Measurements from ENCODE around the gene KCNB1.

The KCNB1 gene

GRCh38 chr20:49344140-49344539, 138.3 kb downstream of the KCNB1 start:
- H3K27me3 Mint-ChIP-seq = peaks cover 46% of the 10 kb centered on the region
- H3K27ac Mint-ChIP-seq = no peak overlapping the region
- H3K9me3 Mint-ChIP-seq = no peaks in the 10 kb centered on the region
- no peak overlapping the region for H3K4me3 Mint-ChIP-seq
- no peak for ATAC-seq
- no peaks in the 10 kb centered on the region for H3K36me3 Mint-ChIP-seq
- H3K4me1 Mint-ChIP-seq = peaks cover 16% of the 10 kb centered on the region

GRCh38 chr20:49343246-49343645, 139.2 kb downstream of the KCNB1 start:
- Mint-ChIP-seq H3K4me3 (no peak overlapping the region), H3K9me3 (no peaks in the 10 kb centered on the region), H3K27ac (no peak overlapping the region), H3K36me3 (no peaks in the 10 kb centered on the region), H3K4me1 (peaks cover 14% of the 10 kb centered on the region), H3K27me3 (peaks cover 37% of the 10 kb centered on the region)
- no peak for ATAC-seq

- ATAC-seq = no peak
- no peak overlapping the region for H3K4me3 Mint-ChIP-seq
- H3K36me3 Mint-ChIP-seq = no peaks in the 10 kb centered on the region
- H3K27me3 Mint-ChIP-seq = peaks cover 51% of the 10 kb centered on the region
- no peak overlapping the region for H3K27ac Mint-ChIP-seq
- no peaks in the 10 kb centered on the region for H3K9me3 Mint-ChIP-seq
- H3K4me1 Mint-ChIP-seq = peaks cover 6% of the 10 kb centered on the region
Measured at GRCh38 chr20:49340161-49340966, 142.1 kb downstream of the KCNB1 start.

GRCh38 chr20:49339123-49339522, 143.3 kb downstream of the KCNB1 start:
- peaks cover 6% of the 10 kb centered on the region for H3K4me1 Mint-ChIP-seq
- no peak overlapping the region for H3K27ac Mint-ChIP-seq
- no peaks in the 10 kb centered on the region for H3K9me3 Mint-ChIP-seq
- H3K36me3 Mint-ChIP-seq = no peaks in the 10 kb centered on the region
- H3K27me3 Mint-ChIP-seq = peaks cover 48% of the 10 kb centered on the region
- no peak overlapping the region for H3K4me3 Mint-ChIP-seq
- no peak for ATAC-seq

- Mint-ChIP-seq H3K9me3 (no peaks in the 10 kb centered on the region), H3K27ac (no peak overlapping the region), H3K36me3 (no peaks in the 10 kb centered on the region), H3K4me1 (peaks cover 6% of the 10 kb centered on the region), H3K4me3 (no peak overlapping the region), H3K27me3 (peaks cover 47% of the 10 kb centered on the region)
- no peak for ATAC-seq
Measured at GRCh38 chr20:49338061-49338460, 144.4 kb downstream of the KCNB1 start.

GRCh38 chr20:49337357-49337756, 145.1 kb downstream of the KCNB1 start:
- Mint-ChIP-seq H3K27ac (no peak overlapping the region), H3K36me3 (no peaks in the 10 kb centered on the region), H3K9me3 (no peaks in the 10 kb centered on the region)

GRCh38 chr20:49336786-49337185, 145.7 kb downstream of the KCNB1 start:
- peaks cover 53% of the 10 kb centered on the region for H3K27me3 Mint-ChIP-seq
- H3K9me3 Mint-ChIP-seq = no peaks in the 10 kb centered on the region
- peaks cover 6% of the 10 kb centered on the region for H3K4me1 Mint-ChIP-seq
- no peak overlapping the region for H3K4me3 Mint-ChIP-seq
- no peak overlapping the region for H3K27ac Mint-ChIP-seq
- no peaks in the 10 kb centered on the region for H3K36me3 Mint-ChIP-seq
- ATAC-seq = no peak

More at GRCh38 chr20:49337357-49337756, 145.1 kb downstream of the KCNB1 start:
- no peak for ATAC-seq
- H3K4me3 Mint-ChIP-seq = no peak overlapping the region
- H3K4me1 Mint-ChIP-seq = peaks cover 6% of the 10 kb centered on the region
- H3K27me3 Mint-ChIP-seq = peaks cover 50% of the 10 kb centered on the region

- Mint-ChIP-seq H3K9me3 (no peaks in the 10 kb centered on the region), H3K27me3 (peaks cover 56% of the 10 kb centered on the region), H3K4me1 (no peaks in the 10 kb centered on the region), H3K27ac (no peak overlapping the region), H3K4me3 (no peak overlapping the region), H3K36me3 (no peaks in the 10 kb centered on the region)
- no peak for ATAC-seq
Measured at GRCh38 chr20:49335476-49335875, 147.0 kb downstream of the KCNB1 start.

- peaks cover 31% of the 10 kb centered on the region for H3K27me3 Mint-ChIP-seq
- no peaks in the 10 kb centered on the region for H3K9me3 Mint-ChIP-seq
Measured at GRCh38 chr20:49330701-49331615, 151.5 kb downstream of the KCNB1 start.

GRCh38 chr20:49328790-49329189, 153.7 kb downstream of the KCNB1 start:
- H3K9me3 Mint-ChIP-seq = no peaks in the 10 kb centered on the region
- H3K27me3 Mint-ChIP-seq = peaks cover 29% of the 10 kb centered on the region
- no peaks in the 10 kb centered on the region for H3K36me3 Mint-ChIP-seq
- ATAC-seq = no peak
- H3K4me1 Mint-ChIP-seq = no peaks in the 10 kb centered on the region
- no peak overlapping the region for H3K27ac Mint-ChIP-seq
- H3K4me3 Mint-ChIP-seq = no peak overlapping the region

More at GRCh38 chr20:49330701-49331615, 151.5 kb downstream of the KCNB1 start:
- Mint-ChIP-seq H3K4me1 (no peaks in the 10 kb centered on the region), H3K27ac (no peak overlapping the region), H3K4me3 (no peak overlapping the region), H3K36me3 (no peaks in the 10 kb centered on the region)
- ATAC-seq = no peak

GRCh38 chr20:49326026-49326425, 156.4 kb downstream of the KCNB1 start:
- Mint-ChIP-seq H3K9me3 (no peaks in the 10 kb centered on the region), H3K4me1 (no peaks in the 10 kb centered on the region), H3K27ac (no peak overlapping the region), H3K27me3 (peaks cover 27% of the 10 kb centered on the region), H3K4me3 (no peak overlapping the region), H3K36me3 (no peaks in the 10 kb centered on the region)
- no peak for ATAC-seq

- no peak overlapping the region for H3K4me3 Mint-ChIP-seq
- ATAC-seq = no peak
Measured at GRCh38 chr20:49324306-49324705, 158.2 kb downstream of the KCNB1 start.

GRCh38 chr20:49323622-49324238, 158.7 kb downstream of the KCNB1 start:
- no peaks in the 10 kb centered on the region for H3K9me3 Mint-ChIP-seq
- no peak overlapping the region for H3K4me3 Mint-ChIP-seq

More at GRCh38 chr20:49324306-49324705, 158.2 kb downstream of the KCNB1 start:
- H3K9me3 Mint-ChIP-seq = no peaks in the 10 kb centered on the region
- no peak overlapping the region for H3K27ac Mint-ChIP-seq
- peaks cover 2% of the 10 kb centered on the region for H3K4me1 Mint-ChIP-seq
- H3K36me3 Mint-ChIP-seq = no peaks in the 10 kb centered on the region
- peaks cover 32% of the 10 kb centered on the region for H3K27me3 Mint-ChIP-seq

GRCh38 chr20:49320460-49320859, 162.0 kb downstream of the KCNB1 start:
- Mint-ChIP-seq H3K9me3 (no peaks in the 10 kb centered on the region), H3K36me3 (no peaks in the 10 kb centered on the region), H3K27me3 (peaks cover 50% of the 10 kb centered on the region), H3K4me3 (no peak overlapping the region), H3K4me1 (peaks cover 11% of the 10 kb centered on the region), H3K27ac (no peak overlapping the region)
- no peak for ATAC-seq

More at GRCh38 chr20:49323622-49324238, 158.7 kb downstream of the KCNB1 start:
- H3K27ac Mint-ChIP-seq = no peak overlapping the region
- peaks cover 37% of the 10 kb centered on the region for H3K27me3 Mint-ChIP-seq
- peak; percentile 46 for ATAC-seq
- no peaks in the 10 kb centered on the region for H3K36me3 Mint-ChIP-seq
- peaks cover 7% of the 10 kb centered on the region for H3K4me1 Mint-ChIP-seq

GRCh38 chr20:49319208-49319809, 163.2 kb downstream of the KCNB1 start:
- no peak for ATAC-seq
- no peak overlapping the region for H3K27ac Mint-ChIP-seq

More at GRCh38 chr20:49319208-49319809, 163.2 kb downstream of the KCNB1 start:
- H3K36me3 Mint-ChIP-seq = no peaks in the 10 kb centered on the region
- peaks cover 50% of the 10 kb centered on the region for H3K27me3 Mint-ChIP-seq
- no peaks in the 10 kb centered on the region for H3K9me3 Mint-ChIP-seq
- no peak overlapping the region for H3K4me3 Mint-ChIP-seq
- H3K4me1 Mint-ChIP-seq = peaks cover 11% of the 10 kb centered on the region
